GM21737 (cell line): ENCODE measurements around the gene SAMD11.

Experiments
- ATAC-seq: cut with Tn5 transposase; IDR thresholded peaks from one replicate; pipeline ENCODE4 v1.9.1; 2021; ENCODE audit warnings: mild to moderate bottlenecking, moderate library complexity; ENCODE audit not compliant: unreplicated experiment

SAMD11 gene

DNA sequence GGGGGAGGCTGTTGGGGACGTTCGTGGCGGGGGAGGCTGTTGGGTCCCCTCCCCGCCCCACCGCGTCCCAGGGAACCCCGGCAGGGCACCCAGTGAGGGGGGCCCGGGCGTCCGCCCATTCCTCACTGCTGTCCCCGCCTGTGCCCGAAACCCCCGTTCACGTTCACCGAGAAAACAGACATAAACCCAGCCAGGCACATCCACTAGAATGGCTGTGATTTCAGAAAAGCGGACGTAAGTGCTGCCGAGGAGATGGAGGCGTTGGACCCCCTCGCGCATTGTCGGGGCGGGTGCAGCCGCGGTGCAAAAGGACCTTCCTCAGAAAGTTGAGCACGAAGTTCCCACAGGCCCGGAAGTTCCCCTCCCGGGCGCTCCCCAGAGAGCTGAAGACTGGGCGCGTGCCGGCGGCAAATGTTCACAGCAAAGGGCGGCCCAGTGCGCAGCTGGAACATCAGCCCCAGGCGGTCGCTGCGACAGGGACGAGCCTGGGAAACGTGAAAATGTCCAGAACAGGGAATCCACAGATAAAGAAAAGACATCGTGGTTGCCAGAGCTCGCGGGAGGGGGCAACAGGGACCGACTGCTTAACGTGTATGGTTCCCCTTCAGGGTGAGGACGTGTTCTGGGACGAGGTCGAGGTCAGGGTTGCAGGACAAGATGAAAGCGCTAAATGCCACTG, 18.5 kb upstream of the SAMD11 start:
- ATAC-seq, result peak; percentile 36

GRCh38 chr1:905811-906599, 17.7 kb upstream of the SAMD11 start:
- ATAC-seq, result no peak

GRCh38 chr1:906600-907420, 16.9 kb upstream of the SAMD11 start:
- no peak for ATAC-seq

DNA sequence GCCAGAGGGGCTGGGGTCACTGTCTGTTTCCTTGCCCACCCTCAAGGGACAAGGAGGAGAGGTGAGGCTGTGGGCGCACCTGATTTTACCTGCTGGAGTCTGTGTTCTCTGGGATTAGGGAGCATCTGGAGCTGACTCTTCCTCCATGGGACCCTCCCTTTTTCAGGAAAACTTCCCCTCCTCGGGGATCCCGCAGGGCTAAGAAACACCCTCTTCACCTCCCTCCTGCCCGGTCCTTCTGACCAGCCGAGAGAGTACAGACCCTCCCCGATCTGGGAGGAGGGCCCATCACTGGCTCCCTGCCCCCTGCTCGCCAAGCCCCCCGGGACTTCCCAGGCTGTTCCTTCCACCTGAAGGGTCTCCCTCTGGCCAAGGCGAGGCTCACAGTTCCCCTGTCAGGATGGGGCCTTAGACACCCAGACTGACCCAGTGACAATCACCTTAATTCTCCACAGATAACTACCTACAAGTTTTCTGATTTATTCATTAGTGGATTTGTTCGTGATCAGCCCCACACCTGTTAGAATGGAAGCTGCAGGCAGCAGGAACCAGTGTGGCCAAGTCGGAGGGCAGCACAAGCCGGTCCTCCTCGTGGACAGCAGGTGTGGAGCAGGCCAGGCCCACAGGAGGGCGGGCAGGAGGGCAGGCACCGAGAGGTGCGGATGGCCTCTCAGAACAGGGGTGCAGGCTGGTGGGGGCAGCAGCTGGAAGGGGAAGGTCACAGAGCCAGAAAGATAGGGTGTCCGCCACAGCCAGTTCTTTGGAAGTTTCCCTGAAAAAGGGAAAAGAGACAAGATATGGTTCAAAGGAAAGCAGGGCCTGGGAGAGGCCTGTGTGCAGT, 15.9 kb upstream of the SAMD11 start:
- ATAC-seq, result no peak

GRCh38 chr1:908661-909060, 15.1 kb upstream of the SAMD11 start:
- ATAC-seq, result no peak

DNA sequence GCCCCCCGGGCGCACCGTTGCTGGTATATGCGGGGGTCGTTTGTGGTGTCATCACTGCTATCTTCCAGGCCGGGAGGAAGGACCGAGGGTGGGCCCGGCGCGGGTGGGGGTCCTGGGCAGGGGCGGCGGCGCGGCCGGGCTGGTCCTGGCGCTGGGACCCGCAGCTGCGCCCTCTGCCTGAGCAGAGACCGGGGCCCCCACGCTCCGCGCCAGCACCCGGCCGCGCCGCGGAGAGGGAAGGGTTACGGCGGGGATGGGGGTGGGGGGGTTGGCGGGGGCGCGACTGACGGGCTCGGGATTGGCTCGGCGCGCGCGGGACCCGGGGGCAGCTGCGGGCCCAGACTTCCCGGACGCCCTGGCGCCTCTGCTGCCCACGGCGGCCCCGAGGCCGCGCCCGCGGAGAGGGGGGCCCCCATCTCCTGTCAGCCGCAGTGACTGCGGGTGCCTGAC, 13.8 kb upstream of the SAMD11 start:
- ATAC-seq, result no peak

DNA sequence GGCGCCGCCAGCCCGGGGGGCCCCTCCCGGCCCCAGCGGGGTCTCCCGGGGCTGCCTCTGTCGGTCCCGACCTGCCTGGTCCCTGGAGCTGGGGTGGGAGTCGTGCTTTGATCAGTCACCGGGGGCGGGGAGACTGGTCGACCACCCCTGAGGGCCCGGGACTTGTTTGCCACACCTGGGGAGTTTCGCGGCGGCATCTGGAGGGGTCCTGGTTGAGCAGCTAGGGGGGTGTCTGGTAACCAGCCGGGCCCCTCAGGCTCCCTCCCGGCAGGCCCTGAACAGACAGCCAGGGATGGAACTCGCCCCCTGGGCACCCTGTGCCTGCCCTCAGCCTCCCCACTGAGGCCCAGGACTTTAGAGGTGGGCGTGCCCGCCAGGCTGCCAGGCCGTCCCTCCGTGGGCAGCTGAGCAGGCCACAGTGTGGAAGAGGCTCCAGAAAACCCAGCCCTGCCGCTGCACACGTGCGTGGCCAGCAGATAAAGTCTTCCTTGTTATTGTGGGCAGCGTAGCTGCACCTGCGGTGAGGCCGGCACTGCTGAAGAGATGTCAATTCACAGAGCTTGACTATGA, 13.3 kb upstream of the SAMD11 start:
- ATAC-seq, result no peak

- ATAC-seq, result no peak
These were observed 12.6 kb upstream of the SAMD11 start for GRCh38 chr1:910881-911721.

GRCh38 chr1:911875-912739, 11.6 kb upstream of the SAMD11 start:
- ATAC-seq, result no peak

DNA sequence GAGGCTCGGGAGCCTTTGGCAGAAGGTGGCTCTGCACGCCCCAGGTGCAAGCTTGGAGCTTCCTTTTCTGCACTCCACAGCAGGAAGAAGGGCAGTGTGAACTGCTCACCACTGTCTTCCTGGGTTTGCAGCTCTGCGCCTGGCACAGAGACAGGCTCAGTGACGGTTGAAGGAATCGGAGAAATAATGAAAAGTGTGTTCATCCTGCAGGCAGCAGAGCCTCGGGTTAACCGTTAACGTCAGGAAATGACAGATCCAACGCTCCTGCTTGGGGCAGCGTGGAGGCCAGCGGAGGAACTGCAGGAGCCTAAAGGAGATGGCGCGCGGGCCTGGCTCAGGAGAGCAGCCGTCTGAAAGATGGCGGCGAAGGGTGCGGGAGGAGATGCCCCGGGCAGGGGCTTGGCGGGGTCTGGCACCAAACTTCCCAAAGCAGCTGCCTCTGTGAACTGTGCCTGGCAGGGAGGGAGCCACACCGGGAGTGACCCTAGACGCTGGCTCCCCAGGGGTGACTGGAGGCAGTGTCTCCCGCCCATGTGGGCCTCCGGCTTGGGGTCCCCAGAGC, 10.9 kb upstream of the SAMD11 start:
- no peak for ATAC-seq

DNA sequence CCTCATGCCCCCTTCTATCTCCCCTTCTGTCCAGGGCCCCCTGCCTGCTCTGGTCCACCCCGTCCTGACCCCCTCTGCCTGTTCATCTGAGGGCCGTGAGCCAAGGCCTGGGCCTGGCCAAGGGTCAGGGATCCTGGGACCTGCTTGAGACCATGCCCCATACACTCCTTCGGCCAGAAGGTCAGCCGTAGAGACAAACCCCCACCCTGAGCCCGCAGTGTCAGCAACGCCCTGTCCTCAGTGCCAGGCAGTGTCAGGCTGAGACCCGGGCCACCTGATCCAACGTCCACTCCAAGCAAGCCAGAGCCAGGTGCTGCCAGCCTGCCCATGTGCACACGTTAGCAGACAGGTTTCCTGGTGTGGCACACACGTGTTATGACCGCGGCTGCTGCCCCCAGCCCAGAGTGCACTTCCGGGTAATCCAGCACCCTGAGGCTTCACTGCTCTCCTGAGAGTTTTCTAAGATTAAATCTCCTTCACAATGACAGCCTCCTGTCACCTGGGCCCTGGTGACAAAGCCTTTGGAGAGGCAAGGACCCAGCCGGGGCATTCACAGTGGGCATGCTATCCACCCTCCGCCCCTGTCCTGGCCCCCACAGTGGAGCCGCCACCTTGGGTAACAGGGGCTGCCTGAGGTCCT, 10.1 kb upstream of the SAMD11 start:
- ATAC-seq, result no peak

DNA sequence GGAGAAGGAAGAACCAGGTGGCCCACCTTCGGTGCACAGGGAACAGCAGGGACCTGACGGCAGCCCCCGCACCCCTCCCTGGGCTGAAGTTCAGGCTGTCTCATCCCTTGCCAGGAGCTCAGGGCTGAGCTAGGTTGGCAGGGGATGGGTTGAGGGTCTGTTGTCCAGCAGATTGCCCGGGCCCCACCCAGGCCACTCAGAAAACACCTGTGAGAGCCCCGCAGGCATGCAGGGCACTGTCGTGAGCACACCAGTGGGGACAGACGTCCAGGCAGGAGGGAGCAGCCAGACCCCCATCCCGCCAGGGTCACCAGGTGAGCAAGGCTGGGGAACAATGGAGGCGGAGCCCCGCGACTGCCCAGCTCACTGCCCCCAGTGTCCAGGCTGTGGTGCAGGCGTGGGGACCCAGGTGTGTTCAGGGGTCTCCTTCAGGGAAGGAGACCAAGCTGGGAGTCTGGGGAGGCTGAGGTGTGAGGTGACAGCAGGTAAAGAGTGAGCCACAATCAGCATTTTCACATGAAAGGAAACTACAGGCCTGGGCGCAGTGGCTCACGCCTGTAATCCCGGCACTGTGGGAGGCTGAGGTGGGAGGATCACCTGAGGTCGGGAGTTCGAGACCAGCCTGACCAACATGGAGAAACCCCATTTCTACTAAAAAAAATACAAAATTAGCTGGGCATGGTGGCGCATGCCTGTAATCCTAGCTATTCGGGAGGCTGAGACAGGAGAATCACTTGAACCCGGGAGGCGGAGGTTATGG, 9.4 kb upstream of the SAMD11 start:
- no peak for ATAC-seq

DNA sequence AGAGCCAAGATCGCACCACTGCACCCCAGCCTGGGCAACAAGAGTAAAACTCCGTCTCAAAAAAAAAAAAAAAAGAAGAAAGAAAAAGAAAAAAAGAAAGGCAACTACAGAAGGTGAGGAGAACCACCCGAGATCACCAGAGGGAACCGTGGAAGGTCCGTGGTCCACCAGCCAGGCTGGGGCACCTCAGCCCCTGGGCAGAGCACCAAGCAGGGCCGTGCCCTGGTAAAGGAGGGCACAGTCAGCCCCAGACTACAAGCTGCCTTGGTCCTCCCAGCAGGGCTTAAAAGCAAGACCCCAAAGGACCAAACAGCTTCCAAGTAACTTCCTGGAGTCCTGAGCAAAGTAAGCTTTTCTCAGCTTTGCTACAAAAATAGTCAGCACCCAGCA, 8.8 kb upstream of the SAMD11 start:
- ATAC-seq, result no peak

DNA sequence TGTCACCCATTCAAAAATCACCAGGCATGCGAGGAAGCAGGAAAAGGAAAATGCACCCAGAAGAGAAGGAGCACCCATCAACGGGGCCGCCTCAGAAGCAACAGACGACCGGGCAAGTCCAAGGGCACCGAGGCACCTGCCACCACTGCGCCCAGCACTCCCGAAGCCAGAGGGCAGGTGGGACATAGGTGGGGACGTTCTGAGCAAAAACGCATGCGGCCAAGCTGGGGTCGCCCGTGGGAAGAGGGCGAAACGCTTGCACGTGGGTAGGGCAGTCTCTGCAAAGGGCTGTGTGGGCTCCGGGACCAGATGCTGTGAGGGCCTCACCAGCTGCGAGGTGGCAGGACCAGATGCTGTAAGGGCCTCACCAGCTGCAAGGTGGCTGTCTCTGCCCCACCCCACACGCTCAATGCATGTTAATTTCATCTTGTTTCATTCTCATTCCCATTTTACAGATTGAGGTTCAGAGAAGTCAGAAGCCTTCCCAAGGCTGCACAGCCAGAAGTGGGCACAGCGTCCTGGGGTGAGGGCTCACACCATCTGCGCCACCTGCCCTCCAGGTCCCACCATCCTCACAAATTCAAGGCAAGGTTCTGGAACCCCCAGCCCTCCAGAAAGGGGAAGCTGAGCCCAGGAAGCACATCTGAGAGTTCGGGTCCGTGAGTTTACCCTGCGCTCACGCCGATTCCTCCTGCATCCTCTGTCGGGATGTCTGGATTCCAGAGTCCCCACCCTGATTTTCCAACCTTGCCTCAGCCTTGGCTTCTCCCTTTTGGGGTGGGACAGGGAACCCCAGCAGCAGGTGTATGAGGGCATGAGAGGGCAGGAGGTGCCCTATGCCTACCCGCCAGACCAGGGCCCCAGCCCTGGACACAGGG, 8.2 kb upstream of the SAMD11 start:
- ATAC-seq, result no peak

DNA sequence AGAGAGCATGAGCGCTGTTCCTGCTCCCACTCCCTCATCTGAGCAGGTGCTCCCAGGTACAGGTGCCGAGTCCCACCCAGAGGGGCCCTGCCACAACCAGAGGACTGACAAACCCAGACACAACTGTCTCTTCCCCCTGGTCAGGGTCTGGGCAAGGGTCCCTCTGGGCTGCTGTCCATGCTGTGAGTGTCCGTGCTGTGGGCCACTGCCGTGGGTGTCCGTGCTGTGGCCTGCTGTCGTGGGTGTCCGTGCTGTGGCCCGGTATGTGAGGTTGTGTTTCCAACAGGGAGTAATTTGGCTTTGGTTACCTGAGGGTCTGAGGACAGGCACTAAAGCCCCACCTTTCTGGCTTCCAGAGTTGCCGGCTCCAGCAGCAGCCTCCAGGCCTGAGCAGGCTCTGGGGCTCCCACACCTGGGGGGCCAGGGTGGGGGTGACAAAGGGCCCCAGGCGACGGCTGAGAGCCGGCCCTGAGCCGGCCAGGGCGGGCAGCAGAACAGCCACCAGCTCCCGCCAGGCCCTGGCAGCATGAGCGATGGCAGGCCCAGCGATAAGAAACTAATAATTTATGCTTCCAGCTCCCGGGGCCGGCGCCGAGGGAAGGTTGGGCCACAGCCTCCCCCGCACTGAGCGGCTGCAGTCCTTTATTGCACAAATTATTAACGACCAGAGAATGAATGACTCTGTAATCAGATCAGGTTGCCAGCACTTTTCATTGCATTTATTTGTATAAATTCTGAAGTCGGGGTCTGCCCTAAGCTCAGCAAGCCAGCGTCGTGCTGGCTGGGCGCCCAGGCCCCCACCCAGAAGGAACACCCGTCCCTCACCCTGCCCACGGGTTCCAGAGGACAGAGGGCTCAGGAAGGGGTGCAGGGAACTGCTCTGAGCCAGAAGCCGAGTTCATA, 7.3 kb upstream of the SAMD11 start:
- ATAC-seq, result no peak
